GM10847 (cell line): ENCODE measurements around the gene GSG1L.

Experiments
- POLR2A ChIP-seq: IDR thresholded peaks from 2 replicates; pipeline ENCODE4 v1.6.1; 2011; ENCODE audit not compliant: insufficient read length; ENCODE audit errors: extremely low read depth

GSG1L gene

DNA sequence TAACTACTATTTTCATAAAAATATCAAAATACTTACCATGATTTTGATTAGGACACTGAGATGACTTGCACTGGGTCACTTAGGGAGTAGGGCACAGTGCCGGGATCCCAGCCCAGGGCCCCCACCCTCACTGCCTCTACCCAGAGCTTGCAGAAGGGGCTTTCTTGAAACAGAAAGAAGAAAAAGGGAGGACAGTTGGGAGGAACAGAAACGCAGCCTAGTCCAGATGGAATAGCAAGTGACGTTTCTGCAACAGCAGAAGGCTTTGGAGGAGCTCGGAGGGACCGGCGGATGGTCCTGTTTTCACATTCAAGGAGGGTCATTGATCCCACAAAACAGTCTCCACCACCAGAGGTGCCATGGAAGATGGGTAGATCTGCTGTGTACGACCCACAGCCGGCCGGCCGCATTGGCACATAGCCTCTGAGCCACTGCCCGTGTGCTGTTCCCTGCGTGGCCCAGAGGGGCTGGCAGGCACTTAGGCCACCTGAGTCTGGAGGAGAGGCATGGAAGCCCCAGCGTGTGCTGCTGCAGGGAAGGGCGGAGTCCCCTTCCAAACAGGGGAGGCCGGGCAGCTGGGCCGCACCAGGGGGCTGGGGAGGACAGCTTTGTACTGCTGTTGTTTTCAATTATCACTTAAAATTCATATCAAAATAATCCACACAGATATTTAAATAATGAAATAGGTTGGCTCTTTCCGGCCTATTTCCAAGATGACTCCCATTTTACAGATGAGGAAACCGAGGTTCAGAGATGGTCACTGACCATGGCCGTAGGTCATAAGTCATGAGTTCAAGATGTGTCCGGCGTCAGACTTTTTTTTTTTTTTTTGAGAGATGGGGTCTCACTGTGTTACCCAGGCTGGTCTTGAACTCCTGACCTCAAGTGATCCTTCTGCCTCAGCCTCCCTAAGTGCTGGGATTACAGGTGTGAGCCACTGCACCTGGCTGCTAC lies 22.9 kb upstream of the GSG1L start:
- TF ChIP-seq POLR2A, result no peak

- no peak for TF ChIP-seq POLR2A
Observed at GRCh38 chr16:28085389-28086171, 22.1 kb upstream of the GSG1L start.

GRCh38 chr16:28084209-28084608 lies 20.7 kb upstream of the GSG1L start:
- TF ChIP-seq POLR2A, result no peak

GRCh38 chr16:28082624-28083023 lies 19.1 kb upstream of the GSG1L start:
- TF ChIP-seq POLR2A, result no peak

- no peak for TF ChIP-seq POLR2A
Observed at GRCh38 chr16:28081391-28081968, 18.0 kb upstream of the GSG1L start.

- TF ChIP-seq POLR2A, result no peak
Observed at GRCh38 chr16:28078261-28078660, 14.7 kb upstream of the GSG1L start.

GRCh38 chr16:28073836-28074235 lies 10.3 kb upstream of the GSG1L start:
- no peak for TF ChIP-seq POLR2A

GRCh38 chr16:28072087-28072486 lies 8.6 kb upstream of the GSG1L start:
- no peak for TF ChIP-seq POLR2A

- TF ChIP-seq POLR2A, result no peak
Observed at GRCh38 chr16:28069971-28070794, 6.7 kb upstream of the GSG1L start.

DNA sequence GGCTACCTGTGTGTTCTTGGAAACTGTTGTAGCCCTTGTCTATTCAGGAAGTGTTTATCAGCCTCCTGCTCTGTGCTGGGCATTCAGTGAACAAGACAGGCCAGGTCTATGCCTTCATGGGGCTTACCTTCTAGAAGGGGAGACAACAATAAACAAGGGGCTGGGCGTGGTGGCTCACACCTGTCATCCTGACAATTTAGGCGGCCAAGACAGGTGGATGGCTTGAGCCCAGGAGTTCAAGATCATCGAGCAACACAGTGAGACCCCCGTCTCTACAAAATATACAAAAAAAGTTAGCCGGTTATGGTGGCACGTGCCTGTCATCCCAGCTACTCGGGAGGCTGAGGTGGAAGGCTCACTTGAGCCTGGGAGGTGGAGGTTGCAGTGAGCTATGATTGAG lies 5.5 kb upstream of the GSG1L start:
- no peak for TF ChIP-seq POLR2A

GRCh38 chr16:28067604-28068379 lies 4.3 kb upstream of the GSG1L start:
- no peak for TF ChIP-seq POLR2A

GRCh38 chr16:28064706-28065249 lies 1.3 kb upstream of the GSG1L start:
- no peak for TF ChIP-seq POLR2A

GRCh38 chr16:28064150-28064549 lies 636 bp upstream of the GSG1L start:
- no peak for TF ChIP-seq POLR2A

GRCh38 chr16:28062847-28063521 lies 530 bp downstream of the GSG1L start:
- TF ChIP-seq POLR2A, result no peak
